Hematopoietic multipotent progenitor cell treated with erythropoietin and hydrocortisone succinate and interleukin-3 and kit ligand, for 17 days (in vitro differentiated cells): Measurements from ENCODE around the gene MC1R.
A peak's percentile ranks its signal among the peaks of the same experiment; 100 is the strongest.
"Not testable (repeated sequence)": the region's sequence is repeated elsewhere in the genome, so short reads cannot be mapped to it uniquely, and the experiment has no call there.

Experiments
- DNase-seq: peaks from one replicate; pipeline ENCODE4 v3.0.0-alpha.2; 2015; ENCODE audit warnings: low spot score

MC1R gene

GRCh38 chr16:89918453-89919347, at the start of gene MC1R:
TSS of gene MC1R (plus strand) at chr16:89918862. CDS start at chr16:89919259, 397 bp downstream.
- no peak for DNase-seq

GRCh38 chr16:89869911-89870310, 48.8 kb upstream of the MC1R start:
- DNase-seq, result no peak

GRCh38 chr16:89870440-89870839, 48.2 kb upstream of the MC1R start:
- no peak for DNase-seq

- no peak for DNase-seq
Measured at GRCh38 chr16:89871895-89872294, 46.8 kb upstream of the MC1R start.

GRCh38 chr16:89873109-89873971, 45.3 kb upstream of the MC1R start, which contains the start of gene TCF25:
TSS of gene TCF25 (plus strand) at chr16:89873592. CDS start at chr16:89873668, 76 bp downstream.
- DNase-seq, result peak; percentile 84

GRCh38 chr16:89873972-89874689, 44.5 kb upstream of the MC1R start:
- DNase-seq, result peak; percentile 97

- DNase-seq, result not testable (repeated sequence)
Measured at GRCh38 chr16:89879123-89879522, 39.5 kb upstream of the MC1R start.

- DNase-seq, result no peak
Measured at GRCh38 chr16:89880477-89881367, 37.9 kb upstream of the MC1R start.

- no peak for DNase-seq
Measured at GRCh38 chr16:89881368-89881730, 37.3 kb upstream of the MC1R start.

- DNase-seq, result no peak
Measured at GRCh38 chr16:89883346-89884040, 35.2 kb upstream of the MC1R start.

GRCh38 chr16:89884041-89884421, 34.6 kb upstream of the MC1R start:
- no peak for DNase-seq

GRCh38 chr16:89887243-89887642, 31.4 kb upstream of the MC1R start:
- DNase-seq, result no peak

GRCh38 chr16:89890200-89890599, 28.5 kb upstream of the MC1R start:
- DNase-seq, result no peak

- DNase-seq, result no peak
Measured at GRCh38 chr16:89890886-89891657, 27.6 kb upstream of the MC1R start.

- DNase-seq, result no peak
Measured at GRCh38 chr16:89892055-89892630, 26.5 kb upstream of the MC1R start.

GRCh38 chr16:89892635-89893034, 26.0 kb upstream of the MC1R start:
- no peak for DNase-seq

GRCh38 chr16:89893642-89894548, 24.8 kb upstream of the MC1R start:
- DNase-seq, result no peak
